Skin of body (tissue), 2 donors: ENCODE results near the gene HHIPL1. TPM values are rescaled to one million over a fixed set of nuclear protein-coding genes. Genes with fewer than 3 reads are reported as not detected.

ENCODE experiments used
- DNase-seq: peaks from one replicate; lab custom pipeline; 2025; lab: John Stamatoyannopoulos, UW
- total RNA-seq: library from RNA; depleted of rRNA; stranded (reverse); fragments of >200 nt; gene quantifications from one replicate; pipeline ENCODE4 v1.2.3, GENCODE V29; 2014

The HHIPL1 gene
- total RNA-seq, 1 donor from 2014 or later = 0.99 TPM

DNA sequence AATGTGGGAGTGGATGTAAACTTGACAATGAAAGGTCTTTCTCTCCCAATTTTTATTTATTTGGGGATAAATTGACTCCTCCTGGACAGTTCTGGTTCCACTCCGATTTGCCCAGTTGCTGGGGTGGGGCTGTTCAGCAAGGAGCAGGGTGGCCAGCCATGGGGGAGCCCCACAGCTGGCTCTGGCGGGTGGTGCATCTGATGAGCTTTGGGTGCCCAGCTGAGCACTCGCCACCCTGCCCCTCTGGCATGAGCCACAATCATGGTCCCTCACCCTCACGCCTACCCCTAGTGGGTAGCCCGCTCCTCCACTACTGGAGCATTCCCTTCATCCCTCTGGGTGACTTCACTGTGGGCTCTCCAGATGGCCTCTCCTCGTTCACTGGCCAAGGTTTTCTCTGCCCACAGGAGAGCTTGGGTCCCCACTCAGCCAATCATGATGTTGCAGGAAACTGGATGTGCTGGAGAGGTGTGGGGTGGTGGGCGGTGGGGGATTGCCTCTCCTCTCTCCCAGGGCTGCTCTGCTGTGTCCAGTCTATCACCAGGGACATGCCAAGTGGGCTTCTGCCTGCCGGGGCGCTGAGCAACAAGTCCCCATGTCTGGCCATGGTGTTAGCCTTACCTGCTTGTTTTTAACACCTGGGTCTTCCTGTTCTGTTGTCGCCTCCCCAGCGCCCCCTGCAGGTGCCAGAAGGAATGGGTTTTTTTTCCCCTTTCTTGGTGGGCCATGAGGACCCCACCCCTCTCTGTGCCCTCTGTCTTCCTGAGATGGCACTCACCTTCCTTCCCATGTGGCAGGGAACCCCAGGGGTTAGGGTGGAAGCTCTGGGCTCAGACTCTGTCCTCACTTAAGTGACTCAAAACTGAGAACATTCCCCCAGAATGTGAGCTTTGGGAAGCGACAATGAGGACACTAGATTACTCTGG lies 42.6 kb downstream of the HHIPL1 start:
- no peak for DNase-seq

DNA sequence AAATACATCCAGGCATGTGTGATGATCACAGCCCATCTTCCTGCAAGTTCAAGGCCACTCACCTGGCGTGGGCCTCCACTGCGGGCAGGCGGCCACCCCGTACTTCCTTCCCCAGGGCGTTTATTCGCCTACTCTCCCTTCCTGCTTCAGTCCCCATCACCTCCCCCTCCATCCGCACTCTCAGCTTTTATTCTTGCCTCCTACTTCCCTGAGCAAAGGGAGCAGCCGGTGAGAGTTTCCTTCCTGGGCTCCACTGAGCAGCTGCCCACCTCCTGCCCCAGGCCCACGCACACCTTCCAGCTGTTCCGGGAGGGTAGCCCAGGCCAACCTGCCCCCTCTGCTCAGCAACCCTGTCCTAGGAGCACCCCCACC lies 43.3 kb downstream of the HHIPL1 start:
- no peak for DNase-seq

GRCh38 chr14:99688629-99689028 lies 43.7 kb downstream of the HHIPL1 start:
- no peak for DNase-seq

- DNase-seq = no peak
Measured at GRCh38 chr14:99689266-99690236, 44.6 kb downstream of the HHIPL1 start.

DNA sequence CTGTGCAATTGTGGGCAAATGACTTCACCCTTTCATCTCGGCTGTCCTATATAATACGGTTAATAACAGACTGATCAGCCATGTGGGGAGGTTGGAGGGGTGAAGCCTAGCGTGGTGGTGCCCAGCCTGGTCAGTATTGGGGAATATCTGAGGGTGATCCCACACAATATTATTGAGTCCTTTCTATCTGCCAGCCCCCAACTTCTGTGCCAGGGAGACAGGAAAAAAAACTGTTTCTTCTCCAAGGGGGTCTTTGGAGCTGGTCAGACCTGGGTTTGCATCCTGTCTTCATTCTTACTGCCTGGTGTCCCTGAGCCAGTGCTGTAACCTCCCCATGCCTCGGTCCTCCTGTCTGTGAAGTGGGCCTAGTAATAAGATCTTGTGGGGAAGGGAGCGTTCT lies 45.7 kb downstream of the HHIPL1 start:
- no peak for DNase-seq

- DNase-seq = no peak
Measured at GRCh38 chr14:99691111-99691885, 46.4 kb downstream of the HHIPL1 start.

DNA sequence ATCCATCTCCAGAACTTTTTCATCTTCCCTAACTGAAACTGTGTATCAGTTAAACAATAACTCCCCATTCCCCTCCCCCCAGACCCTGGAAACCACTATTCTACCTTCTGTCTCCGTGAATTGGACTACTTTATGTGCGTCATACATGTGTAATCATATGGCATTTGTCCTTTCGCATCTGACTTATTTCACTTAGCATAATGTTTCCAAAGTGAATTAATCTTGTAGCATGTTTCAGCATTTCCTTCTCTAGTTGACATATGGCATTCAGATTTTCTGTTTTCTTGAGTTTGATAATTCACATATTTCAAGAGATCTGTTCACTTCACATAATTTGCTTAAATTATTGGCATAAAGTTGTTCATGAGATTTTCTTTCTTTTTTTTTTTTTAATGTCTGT lies 49.0 kb downstream of the HHIPL1 start:
- DNase-seq = no peak

DNA sequence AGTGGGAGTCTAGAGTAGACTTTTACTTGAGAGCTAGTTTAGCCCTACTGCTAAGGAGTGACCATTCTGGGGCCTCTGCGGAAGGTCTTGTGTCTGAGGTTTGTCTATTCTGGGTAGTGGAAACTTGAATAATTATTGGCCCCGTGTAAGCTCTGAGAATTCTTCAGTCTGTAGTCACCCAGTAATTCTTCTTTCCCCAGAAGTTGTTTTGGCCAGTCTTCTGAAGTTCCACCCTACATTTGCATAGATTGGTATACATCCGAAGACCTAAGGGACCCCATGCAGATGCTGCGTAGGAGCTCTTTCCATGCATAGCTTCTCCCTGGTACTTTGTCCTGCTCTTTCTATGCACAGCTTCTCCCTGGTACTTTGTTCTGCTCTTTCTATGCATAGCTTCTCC lies 52.0 kb downstream of the HHIPL1 start:
- DNase-seq = no peak

DNA sequence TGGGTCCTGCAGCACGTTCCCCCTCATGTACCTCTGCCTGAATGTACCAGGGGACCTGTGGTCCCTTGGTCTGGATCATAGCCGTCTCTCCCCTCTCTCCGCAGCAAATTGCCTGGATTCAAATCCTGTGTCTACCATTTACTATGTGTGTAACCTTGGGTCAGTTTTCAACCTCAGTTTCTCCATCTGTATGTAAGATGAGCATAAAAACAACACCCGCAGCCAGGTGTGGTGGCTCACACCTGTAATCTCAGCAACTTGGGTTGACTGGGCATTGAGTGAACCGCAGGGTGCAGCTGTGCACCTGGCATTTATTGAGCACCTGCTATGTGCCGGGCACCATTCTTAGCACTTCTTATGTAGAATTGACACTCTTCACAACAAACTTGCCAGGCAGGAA lies 53.3 kb downstream of the HHIPL1 start:
- no peak for DNase-seq

DNA sequence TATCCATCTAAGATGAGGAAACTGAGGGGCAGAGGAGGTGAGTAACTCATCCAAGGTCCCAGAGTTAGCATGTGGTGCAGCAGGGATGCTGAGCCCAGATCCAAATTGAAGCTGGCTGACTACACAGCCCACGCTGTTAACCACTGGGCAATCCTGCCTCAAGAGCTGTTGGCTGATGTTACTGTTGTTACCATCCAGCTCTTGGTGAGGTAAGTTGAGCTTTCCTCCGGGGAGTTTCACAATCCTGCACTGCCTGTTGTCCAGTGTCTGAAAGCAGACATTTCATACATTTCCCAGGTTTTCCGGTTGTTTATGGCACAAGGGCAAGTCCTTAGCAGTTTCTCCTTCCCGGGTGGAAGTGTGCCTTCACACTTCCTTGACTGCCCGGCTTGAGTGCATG lies 53.7 kb downstream of the HHIPL1 start:
- no peak for DNase-seq

- no peak for DNase-seq
Measured at GRCh38 chr14:99699085-99699760, 54.3 kb downstream of the HHIPL1 start.

GRCh38 chr14:99699861-99700260 lies 54.9 kb downstream of the HHIPL1 start:
- DNase-seq = no peak

DNA sequence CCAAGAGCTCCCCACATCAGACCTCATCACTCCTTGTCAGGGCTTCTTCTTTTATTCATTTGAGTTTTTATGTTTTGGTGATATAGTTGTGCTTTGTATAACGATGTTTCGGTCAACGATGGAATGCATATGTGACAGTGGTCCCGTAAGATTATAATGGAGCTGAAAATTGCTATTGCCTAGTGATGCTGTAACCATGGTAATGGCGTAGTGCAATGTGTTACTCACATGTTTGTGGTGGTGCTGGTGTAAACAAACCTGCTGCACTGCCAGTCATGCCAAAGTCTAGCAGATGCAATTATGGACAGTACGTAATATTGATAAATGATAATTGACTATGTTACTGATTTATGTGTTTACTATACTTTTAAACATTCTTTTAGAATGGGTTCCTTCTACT lies 55.5 kb downstream of the HHIPL1 start:
- DNase-seq = no peak

DNA sequence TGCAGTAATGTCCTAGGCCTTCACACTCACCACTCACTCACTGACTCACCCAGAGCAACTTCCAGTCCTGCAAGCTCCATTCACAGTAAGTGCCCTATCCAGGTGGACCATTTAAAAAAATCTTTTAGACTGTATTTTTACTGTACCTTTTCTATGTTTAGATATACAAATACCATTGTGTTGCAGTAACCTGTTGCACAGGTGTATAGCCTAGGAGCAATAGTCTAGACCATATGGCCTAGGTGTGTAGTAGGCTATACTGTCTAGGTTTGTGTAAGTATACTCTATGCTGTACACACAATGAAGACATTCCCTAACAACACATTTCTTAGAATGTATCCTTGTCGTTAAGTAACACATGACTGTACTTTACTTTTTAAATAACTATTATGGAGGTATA lies 56.3 kb downstream of the HHIPL1 start:
- no peak for DNase-seq

DNA sequence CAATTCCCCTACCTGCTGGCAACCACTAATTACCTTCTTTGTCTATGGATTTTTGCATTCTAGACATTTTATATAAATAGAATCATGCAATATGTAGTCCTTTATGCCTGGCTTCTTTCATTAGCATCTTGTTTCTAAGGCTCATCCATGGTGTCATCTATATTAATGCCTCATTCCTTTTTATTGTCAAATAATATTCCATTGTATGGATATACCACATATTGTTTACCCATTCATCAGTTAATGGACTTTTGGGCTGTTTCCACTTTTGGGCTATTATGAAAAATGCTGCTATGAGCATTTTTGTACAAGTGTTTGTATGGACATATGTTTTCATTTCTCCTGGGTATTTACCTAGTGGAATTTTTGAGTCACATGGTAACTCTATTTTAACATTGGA lies 57.2 kb downstream of the HHIPL1 start:
- DNase-seq = no peak

GRCh38 chr14:99703381-99703780 lies 58.5 kb downstream of the HHIPL1 start:
- DNase-seq = no peak

DNA sequence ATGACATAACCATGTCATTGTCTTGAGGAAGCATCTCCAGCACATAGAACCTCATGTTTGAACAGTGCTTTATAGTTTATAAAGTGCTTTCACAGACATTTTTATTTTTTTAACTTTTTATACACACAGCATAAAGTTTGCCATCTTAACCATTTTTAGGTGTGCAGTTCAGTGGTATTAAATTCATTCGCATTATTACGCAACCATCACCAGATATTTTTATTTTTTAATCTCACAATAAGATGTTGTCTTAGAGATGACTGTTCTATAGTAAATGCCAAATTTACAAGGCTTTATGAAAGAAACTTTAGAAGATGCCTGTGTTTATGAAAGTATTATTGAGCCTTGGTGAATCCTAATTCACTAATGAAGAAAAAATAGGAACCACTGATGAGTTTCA lies 59.1 kb downstream of the HHIPL1 start:
- no peak for DNase-seq

DNA sequence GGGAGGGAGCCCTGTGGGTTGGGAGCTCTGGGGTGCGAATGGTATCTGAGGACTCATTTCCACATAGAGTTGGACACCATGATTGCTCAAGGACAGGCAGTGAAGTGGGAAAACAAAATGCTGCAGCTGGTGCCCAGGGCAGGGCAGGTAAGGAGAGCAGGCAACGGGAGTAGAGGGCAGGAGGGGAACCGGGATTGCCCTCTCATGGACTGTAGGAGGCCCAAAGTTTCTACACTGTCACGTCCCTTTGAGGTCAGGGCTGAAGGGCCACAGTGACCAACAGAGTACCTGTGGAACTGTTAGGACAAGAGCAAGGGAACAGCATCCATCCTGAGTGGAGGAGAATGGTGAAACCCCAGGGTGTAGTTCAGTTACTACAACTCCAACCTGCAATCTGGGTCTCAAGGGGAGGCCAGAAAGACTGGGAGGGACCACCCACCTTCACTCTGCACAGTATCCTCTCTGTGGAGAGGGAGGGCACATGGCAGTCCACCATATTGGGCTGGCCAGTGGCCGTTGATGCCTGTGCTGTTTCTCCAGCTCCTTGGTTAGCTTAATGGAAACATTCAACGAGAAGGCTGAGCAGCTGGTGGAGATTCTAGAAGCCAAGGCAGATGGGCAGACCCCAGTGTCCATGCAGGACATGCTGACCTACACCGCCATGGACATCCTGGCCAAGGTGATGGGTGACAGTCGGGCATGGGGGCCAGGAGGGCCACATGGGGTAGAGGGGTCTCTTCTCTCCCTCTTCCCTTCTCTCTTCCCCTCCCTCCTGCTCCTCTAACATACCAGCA lies 61.4 kb downstream of the HHIPL1 start:
- no peak for DNase-seq

DNA sequence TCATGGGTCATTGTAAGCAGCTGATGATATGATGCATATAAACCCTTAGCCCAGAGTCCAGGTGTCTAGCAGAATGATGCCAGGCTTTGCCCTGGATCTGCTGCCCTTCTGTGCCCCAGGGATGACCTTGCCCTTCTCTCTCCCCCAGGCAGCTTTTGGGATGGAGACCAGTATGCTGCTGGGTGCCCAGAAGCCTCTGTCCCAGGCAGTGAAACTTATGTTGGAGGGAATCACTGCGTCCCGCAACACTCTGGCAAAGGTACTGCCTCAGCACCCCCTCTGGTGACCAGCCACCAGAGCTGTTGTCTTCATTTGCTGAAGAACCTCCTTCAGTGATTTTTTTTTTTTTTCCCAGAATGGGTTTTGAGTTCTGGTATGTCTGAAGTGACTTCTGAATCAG lies 62.5 kb downstream of the HHIPL1 start:
- DNase-seq = no peak

DNA sequence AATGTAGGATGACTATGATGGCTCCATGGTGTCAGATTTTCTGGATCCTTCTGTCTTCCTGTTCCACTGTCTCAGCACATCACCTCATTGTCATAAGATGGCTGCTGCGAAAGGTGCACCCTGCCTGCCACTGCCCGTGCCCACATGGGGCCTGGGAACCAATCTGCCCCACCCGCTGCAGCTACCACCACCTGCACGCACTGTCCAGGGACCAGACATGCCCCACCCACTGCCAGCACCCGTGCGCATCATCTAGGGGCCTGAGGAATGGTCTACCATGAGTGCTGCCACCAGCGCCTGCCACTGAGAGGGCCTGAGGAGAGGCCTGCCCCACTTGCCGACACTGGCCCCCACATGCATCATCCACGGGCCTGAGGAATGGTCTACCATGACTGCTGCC lies 63.0 kb downstream of the HHIPL1 start:
- no peak for DNase-seq
